CD4-positive, alpha-beta memory T cell (primary cell): ENCODE measurements around the gene CDKN2AIP. TPM values are rescaled to one million over a fixed set of nuclear protein-coding genes. Genes with fewer than 3 reads are reported as not detected.

Experiments
- CTCF ChIA-PET: fragments of 350-600 bp; sonication (Branson Sonifier 250); formaldehyde crosslinking; loops from one replicate; lab custom pipeline; 2021; ENCODE audit warnings: inconsistent platforms; ENCODE audit not compliant: partially characterized antibody; lab: Charles Lee
- POLR2A ChIA-PET: fragments of 350-600 bp; sonication (Branson Sonifier 250); formaldehyde crosslinking; loops from one replicate; lab custom pipeline; 2021; ENCODE audit not compliant: partially characterized antibody; lab: Charles Lee
- DNase-seq, 5 donors: peaks; one replicate each; pipeline versions ENCODE4 v3.0.0 to v3.0.0-alpha.2; 2020 to 2022; ENCODE audit warnings: mixed read lengths in 1 of 5
- H3K27ac ChIP-seq: one replicate; pipeline ENCODE4 v1.7.0; 2013; ENCODE audit warnings: low read depth, low read length
- H3K27me3 ChIP-seq: 2 replicates; pipeline ENCODE4 v1.7.0; 2013; ENCODE audit warnings: mild to moderate bottlenecking, low read length, moderate library complexity; ENCODE audit not compliant: insufficient read depth
- H3K36me3 ChIP-seq: 2 replicates; pipeline ENCODE4 v1.7.0; 2013; ENCODE audit warnings: mild to moderate bottlenecking, low read length, moderate library complexity; ENCODE audit not compliant: insufficient read depth
- H3K4me1 ChIP-seq: 2 replicates; pipeline ENCODE4 v1.7.0; 2013; ENCODE audit warnings: mild to moderate bottlenecking, low read length, moderate library complexity; ENCODE audit not compliant: insufficient read depth
- H3K4me3 ChIP-seq, 2 donors: one replicate each; pipeline ENCODE4 v1.7.0; 2013; ENCODE audit warnings: low read length in 2 of 2, mild to moderate bottlenecking in 1 of 2
- H3K9me3 ChIP-seq, 2 donors: one replicate each; pipeline ENCODE4 v1.7.0; 2013; ENCODE audit warnings: low read length in 2 of 2, control low read depth in 1 of 2; ENCODE audit not compliant: control insufficient read depth in 1 of 2
- H3K27ac Mint-ChIP-seq, 7 donors: one replicate each; pipeline ENCODE4 v1.8.0; 2020 to 2021; ENCODE audit warnings: mixed read lengths in 7 of 7, mild to moderate bottlenecking in 6 of 7, inconsistent platforms in 3 of 7, moderate library complexity in 3 of 7
- H3K27me3 Mint-ChIP-seq, 2 donors: one replicate each; pipeline ENCODE4 v1.8.0; 2020 to 2021; ENCODE audit warnings: mixed read lengths in 2 of 2
- H3K36me3 Mint-ChIP-seq, 2 donors: one replicate each; pipeline ENCODE4 v1.8.0; 2020 to 2021; ENCODE audit warnings: mixed read lengths in 2 of 2, inconsistent platforms in 1 of 2, mild to moderate bottlenecking in 1 of 2
- H3K4me1 Mint-ChIP-seq, 4 donors: one replicate each; pipeline ENCODE4 v1.8.0; 2020 to 2021; ENCODE audit warnings: mixed read lengths in 4 of 4, mild to moderate bottlenecking in 1 of 4
- H3K4me3 Mint-ChIP-seq, 8 donors: one replicate each; pipeline ENCODE4 v1.8.0; 2020 to 2021; ENCODE audit warnings: mixed read lengths in 8 of 8, mild to moderate bottlenecking in 7 of 8, moderate library complexity in 6 of 8, inconsistent platforms in 3 of 8
- H3K9me3 Mint-ChIP-seq, 8 donors: one replicate each; pipeline ENCODE4 v1.8.0; 2020 to 2021; ENCODE audit warnings: mixed read lengths in 8 of 8, mild to moderate bottlenecking in 5 of 8, inconsistent platforms in 3 of 8, moderate library complexity in 1 of 8
- intact Hi-C: fragments of 100-400 bp; cut with micrococcal nuclease; formaldehyde crosslinking; loops from one replicate; pipeline ENCODE4 v1.15.1; 2023
- polyA plus RNA-seq, 2 donors: library from polyadenylated mRNA; unstranded; fragments of 300-500 nt; fragmentation: Illumina TruSeq; gene quantifications; one replicate each; pipeline ENCODE4 v1.2.3, GENCODE V29; 2021
- total RNA-seq, 2 experiments: library from RNA; stranded (reverse); gene quantifications; one replicate each; pipeline ENCODE4 v1.2.3, GENCODE V29; 2021

CDKN2AIP gene
- total and polyA plus RNA-seq, 4 experiments from 2014 or later: 18.9 to 51.1 (median 44.5) TPM

GRCh38 chr4:183434666-183435190 lies 9.7 kb upstream of the CDKN2AIP start:
- Mint-ChIP-seq H3K4me1 (peaks cover 9 to 32% (median 25%) of the 10 kb centered on the region in 4 donors), H3K4me3 (peak overlapping the region in 1 of 8 donors; percentile 15), H3K27me3 (no peaks in the 10 kb centered on the region), H3K9me3 (no peaks in the 10 kb centered on the region), H3K36me3 (no peaks in the 10 kb centered on the region), H3K27ac (peak overlapping the region in 2 of 7 donors; percentile 35 to 50)
- CTCF ChIA-PET: interaction anchor here (1.2 kb wide), 2 partner anchors 9 to 28 kb away, joined by 3 read pairs; partner anchors contain the start of gene CDKN2AIP
- no peak overlapping the region for H3K4me3 ChIP-seq
- H3K4me1 ChIP-seq: peaks cover 28% of the 10 kb centered on the region
- POLR2A ChIA-PET: interaction anchor here (2.0 kb wide), 1 partner anchor 10 kb away, joined by 18 read pairs; the partner anchor contains the start of gene CDKN2AIP
- H3K27me3 ChIP-seq: no peaks in the 10 kb centered on the region
- intact Hi-C loops: no loop called here
- no peak overlapping the region for H3K27ac ChIP-seq
- DNase-seq: no peak
- no peaks in the 10 kb centered on the region for H3K36me3 ChIP-seq
- H3K9me3 ChIP-seq: no peaks in the 10 kb centered on the region

DNA sequence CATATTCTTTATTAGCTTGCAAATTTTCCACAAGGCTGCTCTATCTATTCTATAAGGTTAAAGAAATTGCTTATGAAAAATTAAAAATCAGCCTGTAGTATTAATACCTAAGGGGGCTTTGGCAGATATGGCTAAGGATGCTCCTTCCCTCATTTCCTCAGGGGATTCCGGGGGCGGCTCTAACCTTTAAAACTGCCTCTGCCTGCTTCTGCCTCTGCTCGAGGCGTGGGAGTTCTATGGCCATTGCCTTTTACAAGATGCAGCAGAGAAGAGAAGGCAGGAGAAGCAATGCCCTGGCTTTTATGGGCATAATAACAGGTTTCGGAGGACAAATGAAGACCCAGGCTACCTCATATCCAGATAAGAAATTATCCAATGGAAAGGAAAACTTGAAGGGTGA lies 8.6 kb upstream of the CDKN2AIP start:
- no peak for DNase-seq
- Histone ChIP-seq H3K27me3 (no peaks in the 10 kb centered on the region), H3K4me3 (no peak overlapping the region), H3K4me1 (peaks cover 20% of the 10 kb centered on the region), H3K36me3 (no peaks in the 10 kb centered on the region), H3K9me3 (no peaks in the 10 kb centered on the region), H3K27ac (no peak overlapping the region)
- CTCF ChIA-PET: interaction anchor here (1.2 kb wide), 2 partner anchors 8 to 29 kb away, joined by 3 read pairs; partner anchors contain the start of gene CDKN2AIP
- Mint-ChIP-seq H3K27me3 (no peaks in the 10 kb centered on the region), H3K9me3 (no peaks in the 10 kb centered on the region), H3K4me3 (no peak overlapping the region), H3K27ac (no peak overlapping the region), H3K4me1 (peaks cover 3 to 24% (median 17%) of the 10 kb centered on the region in 4 donors), H3K36me3 (no peaks in the 10 kb centered on the region)
- POLR2A ChIA-PET: interaction anchor here (1.5 kb wide), 1 partner anchor 8 kb away, joined by 6 read pairs; the partner anchor contains the start of gene CDKN2AIP
- intact Hi-C loops: no loop called here

- peaks cover 14% of the 10 kb centered on the region for H3K4me1 ChIP-seq
- Mint-ChIP-seq H3K36me3 (no peaks in the 10 kb centered on the region), H3K27me3 (no peaks in the 10 kb centered on the region), H3K27ac (peak overlapping the region in 1 of 7 donors; percentile 29), H3K4me3 (no peak overlapping the region), H3K4me1 (peaks cover 5 to 18% (median 14%) of the 10 kb centered on the region in 4 donors), H3K9me3 (no peaks in the 10 kb centered on the region)
- intact Hi-C loops: no loop called here
- H3K27ac ChIP-seq: no peak overlapping the region
- CTCF ChIA-PET: no interaction called here
- H3K4me3 ChIP-seq: no peak overlapping the region
- H3K36me3 ChIP-seq: no peaks in the 10 kb centered on the region
- POLR2A ChIA-PET: interaction anchor here (1.5 kb wide), 1 partner anchor 8 kb away, joined by 6 read pairs; the partner anchor contains the start of gene CDKN2AIP
- no peaks in the 10 kb centered on the region for H3K27me3 ChIP-seq
- no peak for DNase-seq
- H3K9me3 ChIP-seq: no peaks in the 10 kb centered on the region
These were observed 8.0 kb upstream of the CDKN2AIP start for GRCh38 chr4:183436417-183436816.

DNA sequence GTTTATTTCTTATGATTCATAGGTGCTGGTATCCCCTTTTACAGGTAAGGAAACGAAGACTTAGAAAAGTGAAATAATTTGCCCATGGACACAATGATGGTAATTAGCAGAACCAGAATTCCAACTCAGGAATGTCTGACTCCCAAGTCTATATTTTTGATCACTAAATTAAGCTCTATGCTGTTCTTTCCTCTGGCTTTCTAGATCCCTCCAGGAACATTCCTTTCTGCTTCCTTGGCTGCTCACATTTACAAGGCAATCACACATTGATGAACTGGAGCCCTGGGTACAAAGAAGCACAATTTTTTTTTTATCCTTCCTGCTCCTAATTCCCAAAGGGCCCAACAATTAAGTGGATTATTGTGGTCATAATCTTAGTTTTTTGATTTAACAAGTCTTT lies 7.0 kb upstream of the CDKN2AIP start:
- Histone ChIP-seq H3K36me3 (no peaks in the 10 kb centered on the region), H3K27me3 (no peaks in the 10 kb centered on the region), H3K4me1 (peaks cover 3% of the 10 kb centered on the region), H3K9me3 (no peaks in the 10 kb centered on the region), H3K27ac (no peak overlapping the region), H3K4me3 (no peak overlapping the region)
- Mint-ChIP-seq H3K27me3 (no peaks in the 10 kb centered on the region), H3K27ac (no peak overlapping the region), H3K4me1 (peaks cover 5 to 15% (median 12%) of the 10 kb centered on the region in 4 donors), H3K36me3 (no peaks in the 10 kb centered on the region), H3K4me3 (no peak overlapping the region), H3K9me3 (no peaks in the 10 kb centered on the region)
- intact Hi-C loops: no loop called here
- DNase-seq: no peak
- ChIA-PET CTCF (interaction anchor here (0.7 kb wide), 1 partner anchor 499 kb away, joined by 3 read pairs; no protein-coding TSS in a partner anchor), POLR2A (no interaction called here)

DNA sequence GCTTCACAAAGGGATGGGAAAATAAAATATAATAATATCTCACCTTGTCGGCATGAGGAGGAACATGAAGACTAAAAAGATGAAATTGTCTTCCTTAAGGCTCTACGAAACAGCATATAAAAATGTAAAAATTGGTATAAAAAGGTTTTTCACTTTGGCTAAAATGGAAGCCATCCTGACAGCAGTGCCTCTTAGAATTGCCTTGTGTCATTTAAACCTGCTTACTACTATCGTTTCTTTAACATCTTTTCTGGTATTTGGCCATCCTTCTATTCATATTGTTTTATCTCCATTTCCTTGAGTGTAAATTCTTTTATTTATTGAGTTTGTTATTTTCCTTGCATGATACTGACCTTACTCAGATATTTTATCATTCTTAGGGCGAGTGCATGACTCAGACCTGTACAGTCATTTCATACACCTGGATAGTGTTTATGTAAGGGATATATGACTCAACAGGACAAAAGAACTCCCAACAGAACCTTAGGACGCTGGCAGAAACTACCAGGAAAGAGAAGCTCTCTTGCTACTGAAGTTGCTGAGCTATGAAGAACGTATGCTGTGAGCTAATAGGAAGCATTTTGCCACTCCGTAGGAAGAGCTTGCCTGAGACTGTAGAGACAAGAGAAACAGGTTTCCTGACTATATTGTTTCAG lies 5.8 kb upstream of the CDKN2AIP start:
- H3K4me3 ChIP-seq: no peak overlapping the region
- H3K9me3 ChIP-seq: no peaks in the 10 kb centered on the region
- CTCF ChIA-PET: no interaction called here
- Mint-ChIP-seq H3K27ac (no peak overlapping the region), H3K27me3 (no peaks in the 10 kb centered on the region), H3K4me1 (peaks cover 11 to 22% (median 17%) of the 10 kb centered on the region in 4 donors), H3K9me3 (no peaks in the 10 kb centered on the region), H3K4me3 (no peak overlapping the region), H3K36me3 (no peaks in the 10 kb centered on the region)
- H3K27me3 ChIP-seq: no peaks in the 10 kb centered on the region
- POLR2A ChIA-PET: interaction anchor here (0.6 kb wide), 1 partner anchor 9 kb away, joined by 3 read pairs; no protein-coding TSS in a partner anchor
- intact Hi-C loops: no loop called here
- DNase-seq: no peak
- H3K36me3 ChIP-seq: no peaks in the 10 kb centered on the region
- peaks cover 7% of the 10 kb centered on the region for H3K4me1 ChIP-seq
- H3K27ac ChIP-seq: no peak overlapping the region

DNA sequence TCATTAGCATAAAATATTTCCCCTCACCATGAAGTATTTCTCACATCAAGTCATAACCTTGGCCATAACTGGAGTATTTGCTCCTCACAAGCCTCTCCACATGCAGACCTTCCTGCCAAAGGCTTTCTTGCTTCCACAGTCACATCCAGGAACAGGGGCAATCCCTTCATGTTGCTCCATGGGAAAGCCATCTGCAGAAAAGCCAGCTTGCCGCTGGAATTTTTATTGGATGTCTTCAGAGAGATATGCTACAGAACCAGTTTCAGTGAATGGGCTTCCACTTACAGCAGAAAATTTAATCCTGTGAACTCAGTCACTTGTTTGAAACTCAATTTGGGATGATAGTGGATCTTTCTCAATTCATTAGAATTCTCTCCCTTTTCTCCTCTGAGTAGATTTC lies 3.2 kb upstream of the CDKN2AIP start:
- H3K4me1 Mint-ChIP-seq: peaks cover 15 to 37% (median 21%) of the 10 kb centered on the region in 4 donors
- H3K36me3 ChIP-seq: peaks cover 5% of the 10 kb centered on the region
- intact Hi-C loops: loop anchor here (5.0 to 10.0 kb wide), 2 partner anchors 1031 to 1094 kb away; partner anchors contain the start of gene IRF2
- peaks cover 21% of the 10 kb centered on the region for H3K4me1 ChIP-seq
- no peaks in the 10 kb centered on the region for H3K27me3 ChIP-seq
- H3K9me3 ChIP-seq: no peaks in the 10 kb centered on the region
- H3K27ac Mint-ChIP-seq: peak overlapping the region in 2 of 7 donors; percentile 24 to 33
- H3K27ac ChIP-seq: no peak overlapping the region
- POLR2A ChIA-PET: interaction anchor here (1.0 to 4.4 kb wide), 2 partner anchors 11 to 33 kb away, joined by 3 to 38 read pairs; no protein-coding TSS in a partner anchor
- H3K4me3 Mint-ChIP-seq: no peak overlapping the region
- no peak for DNase-seq
- H3K4me3 ChIP-seq: no peak overlapping the region
- peaks cover 11 to 18% of the 10 kb centered on the region in 2 donors for H3K36me3 Mint-ChIP-seq
- no peaks in the 10 kb centered on the region for H3K27me3 Mint-ChIP-seq
- CTCF ChIA-PET: interaction anchor here (1.4 kb wide), 1 partner anchor 34 kb away, joined by 5 read pairs; no protein-coding TSS in a partner anchor
- H3K9me3 Mint-ChIP-seq: no peaks in the 10 kb centered on the region
